GM12878 (cell line): ENCODE results near the gene DIAPH2. TPM values are rescaled to one million over a fixed set of nuclear protein-coding genes. Genes with fewer than 3 reads are reported as not detected.

Experiments
- ATAC-seq: fragments of 200-7000 bp; cut with Tn5 transposase; 3 replicates; pipeline ENCODE4 v1.9.1; 2020; ENCODE audit warnings: mild to moderate bottlenecking, moderate library complexity
- BruUV-seq: library from RNA; stranded (reverse); fragments of 400-500 nt; replicated peaks from 2 replicates; lab custom pipeline; 2021; lab: Mats Ljungman, UMichigan
- CTCF ChIA-PET: fragments of 300-600 bp; sonication (Branson Sonifier 250); formaldehyde crosslinking; extraction: SDS; loops from one replicate; lab custom pipeline; 2021; ENCODE audit warnings: inconsistent platforms; lab: Yijun Ruan, JAX
- POLR2A ChIA-PET: fragments of 350-600 bp; formaldehyde crosslinking; extraction: SDS; loops from one replicate; lab custom pipeline; 2021; ENCODE audit warnings: inconsistent platforms; lab: Charles Lee
- RAD21 ChIA-PET: fragments of 300-600 bp; sonication (Branson Sonifier 250); formaldehyde crosslinking; loops from one replicate; lab custom pipeline; 2023; ENCODE audit warnings: antibody characterized with exemption; ENCODE audit not compliant: unreplicated experiment; lab: Charles Lee
- SMC1A ChIA-PET: fragments of 300-600 bp; sonication (Branson Sonifier 250); formaldehyde crosslinking; loops from one replicate; lab custom pipeline; 2023; ENCODE audit not compliant: unreplicated experiment, uncharacterized antibody; lab: Charles Lee
- DNase-seq: peaks from one replicate; pipeline ENCODE4 v3.0.0-alpha.2; 2011; ENCODE audit warnings: low read depth, low spot score
- FAIRE-seq: peaks from 3 replicates; lab custom pipeline; 2011; peaks lifted over from hg19 to GRCh38; lab: Jason Lieb, UNC
- H2AFZ ChIP-seq: 2 replicates; pipeline ENCODE4 v1.6.0; 2011; ENCODE audit warnings: low read depth, low read length, control low read depth; ENCODE audit not compliant: control insufficient read depth
- H3K27ac ChIP-seq: 2 replicates; pipeline ENCODE4 v1.5.1; 2011; ENCODE audit warnings: control low read depth; ENCODE audit not compliant: control insufficient read depth, insufficient read depth
- H3K27me3 ChIP-seq, 2 experiments: replicated peaks in 1 of 2; 2 replicates each; pipeline versions ENCODE4 v1.6.0 to v1.6.1; 2011; ENCODE audit warnings: low read length in 1 of 2; ENCODE audit not compliant: control insufficient read depth in 2 of 2, insufficient read depth in 2 of 2
- H3K36me3 ChIP-seq, 2 experiments: 2 replicates each; pipeline ENCODE4 v1.5.1; 2011; ENCODE audit warnings: low read length in 1 of 2; ENCODE audit not compliant: control insufficient read depth in 2 of 2, insufficient read depth in 2 of 2
- H3K4me1 ChIP-seq: 2 replicates; pipeline ENCODE4 v1.6.1; 2011; ENCODE audit warnings: mild to moderate bottlenecking, low read length, moderate library complexity, mixed read lengths; ENCODE audit not compliant: control insufficient read depth, insufficient read depth
- H3K4me2 ChIP-seq: 2 replicates; pipeline ENCODE4 v1.6.0; 2011; ENCODE audit warnings: control low read depth; ENCODE audit not compliant: control insufficient read depth, insufficient read depth
- H3K4me3 ChIP-seq: fragments of 200-600 bp; sonication (generic); 2 replicates; pipeline ENCODE4 v1.5.1; 2016
- H3K79me2 ChIP-seq: 2 replicates; pipeline ENCODE4 v1.6.0; 2011; ENCODE audit warnings: low read length; ENCODE audit not compliant: control insufficient read depth, insufficient read depth
- H3K9ac ChIP-seq: 2 replicates; pipeline ENCODE4 v1.8.0; 2011; ENCODE audit warnings: low read length, control low read depth, mixed read lengths; ENCODE audit not compliant: control insufficient read depth, insufficient read depth
- H3K9me3 ChIP-seq: replicated peaks from 3 replicates; pipeline ENCODE4 v1.5.1; 2011; ENCODE audit warnings: mild to moderate bottlenecking, low read length; ENCODE audit not compliant: control insufficient read depth, insufficient read depth
- H4K20me1 ChIP-seq: 2 replicates; pipeline ENCODE4 v1.6.0; 2011; ENCODE audit not compliant: control insufficient read depth, insufficient read depth
- ETV6 ChIP-seq, 2 experiments: fragments of 450-650 bp in 1 of 2; IDR thresholded peaks in 1 of 2; conservative IDR thresholded peaks in 1 of 2; 2 replicates each; pipeline ENCODE4 v1.6.1; 2014; ENCODE audit warnings: antibody characterized with exemption in 1 of 2, borderline replicate concordance in 1 of 2, low read depth in 1 of 2, mild to moderate bottlenecking in 1 of 2, moderate library complexity in 1 of 2
- WRNIP1 ChIP-seq: IDR thresholded peaks from 2 replicates; pipeline ENCODE4 v1.6.1; 2011; ENCODE audit warnings: low read depth, low read length, improper control_type of control experiment, borderline replicate concordance
- ZBTB33 ChIP-seq: fragments of 450-650 bp; IDR thresholded peaks from 2 replicates; pipeline ENCODE4 v1.6.1; 2017; ENCODE audit warnings: mild to moderate bottlenecking
- WGBS: methylation state at CpG from one replicate; pipeline ENCODE4 v1.1.6; 2016; ENCODE audit warnings: low lambda C conversion rate; ENCODE audit not compliant: insufficient replicate concordance, insufficient coverage; ENCODE audit errors: missing lambda C conversion rate; 5-methylcytosine and 5-hydroxymethylcytosine counted together
- in situ Hi-C: fragments of 300-500 bp; cut with MboI; formaldehyde crosslinking; loops from 9 replicates; pipeline ENCODE4 v1.14.3; 2018; ENCODE audit warnings: mixed read lengths
- intact Hi-C: fragments of 100-400 bp; cut with micrococcal nuclease; formaldehyde crosslinking; loops from one replicate; pipeline ENCODE4 v1.14.2; 2022; ENCODE audit not compliant: unreplicated experiment
- polyA plus RNA-seq, 11 experiments: library from polyadenylated mRNA; depleted of rRNA in 4 of 11; unstranded in 6 of 11; stranded (reverse) in 5 of 11; fragments of >200 nt; fragmentation: Nextera tagmentation in 4 of 11; fragmentation: Illumina TruSeq in 1 of 11; extraction: Ambion mirVana in 4 of 11; extraction: Trizol in 1 of 11; gene quantifications; 1 replicate in 1 of 11; 2 replicates in 10 of 11; pipeline versions ENCODE4 v1.2.1 to v1.2.3, GENCODE V29; 2011 to 2016; ENCODE audit warnings: inconsistent platforms in 2 of 11, missing spikeins in 2 of 11, low read depth in 1 of 11
- total RNA-seq, 4 experiments: library from RNA; depleted of rRNA in 3 of 4; stranded (reverse); fragments of >200 nt in 3 of 4; fragmentation: Illumina TruSeq in 1 of 4; extraction: Trizol in 1 of 4; gene quantifications; 2 replicates each; pipeline versions ENCODE4 v1.2.1 to v1.2.3, GENCODE V29; 2013 to 2021

Gene DIAPH2
- total and polyA plus RNA-seq, 10 of the 15 experiments (the other 5 are each of a cell fraction or from before 2014, with no cell fraction given): 2.2 to 16.6 (median 8.8) TPM

GRCh38 chrX:97597954-97598353, 913.3 kb downstream of the DIAPH2 start:
- no peak overlapping the region for H3K4me3 ChIP-seq
- intact Hi-C loops: no loop called here
- no peak overlapping the region for H3K27ac ChIP-seq
- ATAC-seq: no peak; the same call in 2 of the 3 replicates
- no peaks in the 10 kb centered on the region for H3K4me1 ChIP-seq
- H3K9me3 ChIP-seq: no peaks in the 10 kb centered on the region; the same call in 2 of the 3 replicates
- POLR2A ChIA-PET: no interaction called here
- DNase-seq: no peak
- FAIRE-seq: no peak
- no peak overlapping the region for H3K9ac ChIP-seq
- H3K79me2 ChIP-seq: no peaks in the 10 kb centered on the region
- BruUV-seq: no TSS peak
- RAD21 ChIA-PET: no interaction called here
- H3K36me3 ChIP-seq: no peaks in the 10 kb centered on the region
- TF ChIP-seq ZBTB33: no peak
- TF ChIP-seq ETV6 (conservative IDR thresholded peaks at IDR 0.05 in 1 of 2, IDR thresholded peaks at IDR 0.05 in 1 of 2; ENCODE audit: borderline replicate concordance in 1 of 2, low read depth in 1 of 2): no peak
- no peak for TF ChIP-seq WRNIP1
- CTCF ChIA-PET: no interaction called here
- H2AFZ ChIP-seq: no peak overlapping the region
- H4K20me1 ChIP-seq: no peaks in the 10 kb centered on the region
- H3K27me3 ChIP-seq: no peaks in the 10 kb centered on the region
- SMC1A ChIA-PET: interaction anchor here (0.9 kb wide), 1 partner anchor 34 kb away, joined by 3 read pairs; no protein-coding TSS in a partner anchor
- no peak overlapping the region for H3K4me2 ChIP-seq
- in situ Hi-C loops: no loop called here
- 47% methylated on average over 6 of the region's 6 CpGs for WGBS
